ENCODE results near the gene SEC11A. TPM values are rescaled to one million over a fixed set of nuclear protein-coding genes. Genes with fewer than 3 reads are reported as not detected.
A peak's percentile ranks its signal among the peaks of the same experiment; 100 is the strongest.

SEC11A gene
- polyA plus RNA-seq, 3 donors, result 111 to 166 (median 154) TPM

DNA sequence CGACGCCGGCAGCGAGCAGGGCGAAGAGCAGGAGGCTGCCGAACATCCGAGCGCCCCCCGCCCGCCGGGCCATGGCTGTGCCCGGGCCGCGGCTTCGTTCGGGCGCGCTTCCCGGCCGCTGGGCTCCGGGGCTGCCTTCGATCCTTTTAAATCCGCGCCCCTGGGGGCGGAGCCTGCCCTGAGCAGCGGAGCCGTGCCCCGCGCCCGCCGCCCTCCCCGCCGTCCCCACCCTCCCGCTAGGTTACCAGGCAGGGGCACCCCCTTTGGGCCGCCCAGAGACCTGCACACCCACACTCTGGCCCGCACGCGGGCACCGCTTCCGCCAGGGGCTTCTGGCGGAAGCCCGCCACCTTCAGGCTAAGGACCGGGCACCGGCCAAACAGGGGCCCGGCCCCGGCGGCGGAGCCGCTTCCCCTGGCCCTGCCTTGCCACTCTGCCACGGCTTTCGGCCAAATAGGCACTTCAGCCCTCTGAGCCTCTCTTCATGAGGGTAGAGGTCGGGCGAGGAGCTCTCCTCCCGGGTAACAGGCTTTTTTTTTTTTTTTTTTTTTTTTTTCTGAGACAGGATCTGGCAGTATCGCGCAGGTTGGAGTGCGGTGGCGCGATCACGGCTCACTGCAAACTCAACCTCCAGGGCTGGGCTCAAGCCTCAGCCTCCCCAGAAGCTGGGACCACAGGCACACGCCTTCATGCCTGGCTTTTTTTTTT is 57.7 kb downstream of the SEC11A start, which contains the start of gene NMB:
Gene NMB, minus strand, starts transcription at position 120 of the 708 bp plus-strand sequence. Its CDS starts 47 bp downstream, at position 73.
- TF ChIP-seq, protein P1, sequence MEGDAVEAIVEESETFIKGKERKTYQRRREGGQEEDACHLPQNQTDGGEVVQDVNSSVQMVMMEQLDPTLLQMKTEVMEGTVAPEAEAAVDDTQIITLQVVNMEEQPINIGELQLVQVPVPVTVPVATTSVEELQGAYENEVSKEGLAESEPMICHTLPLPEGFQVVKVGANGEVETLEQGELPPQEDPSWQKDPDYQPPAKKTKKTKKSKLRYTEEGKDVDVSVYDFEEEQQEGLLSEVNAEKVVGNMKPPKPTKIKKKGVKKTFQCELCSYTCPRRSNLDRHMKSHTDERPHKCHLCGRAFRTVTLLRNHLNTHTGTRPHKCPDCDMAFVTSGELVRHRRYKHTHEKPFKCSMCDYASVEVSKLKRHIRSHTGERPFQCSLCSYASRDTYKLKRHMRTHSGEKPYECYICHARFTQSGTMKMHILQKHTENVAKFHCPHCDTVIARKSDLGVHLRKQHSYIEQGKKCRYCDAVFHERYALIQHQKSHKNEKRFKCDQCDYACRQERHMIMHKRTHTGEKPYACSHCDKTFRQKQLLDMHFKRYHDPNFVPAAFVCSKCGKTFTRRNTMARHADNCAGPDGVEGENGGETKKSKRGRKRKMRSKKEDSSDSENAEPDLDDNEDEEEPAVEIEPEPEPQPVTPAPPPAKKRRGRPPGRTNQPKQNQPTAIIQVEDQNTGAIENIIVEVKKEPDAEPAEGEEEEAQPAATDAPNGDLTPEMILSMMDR (IDR thresholded peaks at IDR 0.05), result peak; percentile 74

DNA sequence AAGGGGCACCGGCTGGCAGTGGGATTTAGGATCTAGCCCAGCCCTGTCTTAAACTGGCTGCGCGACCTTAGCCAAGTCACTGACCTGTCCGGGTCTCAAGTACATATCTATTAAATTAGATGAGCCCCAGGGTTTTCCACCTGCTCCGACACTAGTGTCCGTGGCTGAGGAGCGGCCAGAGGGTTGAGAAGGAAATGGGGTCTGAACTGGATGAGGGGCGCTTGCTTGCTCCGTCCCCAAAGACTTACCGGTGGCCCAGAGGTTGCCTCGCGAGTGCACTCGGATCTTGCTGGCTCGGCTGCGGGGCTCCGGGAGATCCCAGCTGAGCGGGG is 58.2 kb downstream of the SEC11A start:
- Mint-ChIP-seq H3K4me3 (peak overlapping the region; percentile 82 to 83), H3K9me3 (peaks cover 0 to 1% (median 0%) of the 10 kb centered on the region in 7 donors), H3K27ac (no peak overlapping the region), H3K4me1 (peaks cover 40% of the 10 kb centered on the region), H3K27me3 (ENCODE audit: low read depth in 3 of 3) (peaks cover 0 to 8% (median 8%) of the 10 kb centered on the region in 3 donors), H3K36me3 (peaks cover 10 to 29% of the 10 kb centered on the region in 2 donors)
- H3K79me2 ChIP-seq (ENCODE audit: insufficient read depth, low read length), result peaks cover 11% of the 10 kb centered on the region
- peak overlapping the region; percentile 33 to 75 (median 41) for H3K4me3 ChIP-seq (replicated peaks in 1 of 3; ENCODE audit: low read depth in 2 of 3, low read length in 3 of 3)
- H3K4me2 ChIP-seq (replicated peaks; ENCODE audit: extremely low read depth, low read length, poor library complexity, severe bottlenecking), result peak overlapping the region; percentile 85
- peak in 1 of 3 donors; percentile 9 for DNase-seq
- intact Hi-C loops (cut with micrococcal nuclease), result loop anchor here (5.0 to 10.0 kb wide), 4 partner anchors 57 to 115 kb away; partner anchors contain the start of genes SEC11A (in 1 of the 2) and ZNF592 (in 1 of the 2)
- H2AFZ ChIP-seq (ENCODE audit: insufficient read depth, low read depth, low read length, poor library complexity, severe bottlenecking), result peak overlapping the region; percentile 86
- no peak overlapping the region for H3K27ac ChIP-seq (ENCODE audit: low read depth in 1 of 2, low read length in 2 of 2)
- WGBS (ENCODE audit: insufficient coverage), result 20% methylated on average over 14 of the region's 17 CpGs
- H3K4me1 ChIP-seq (ENCODE audit: control insufficient read depth in 1 of 2, insufficient read depth in 2 of 2, low read length in 2 of 2), result peaks cover 31 to 37% of the 10 kb centered on the region in 2 donors
- H3K27me3 ChIP-seq (ENCODE audit: control insufficient read depth in 2 of 2, insufficient read depth in 2 of 2, low read length in 2 of 2), result no peaks in the 10 kb centered on the region
- H4K20me1 ChIP-seq (ENCODE audit: insufficient read depth, low read length), result peaks cover 18% of the 10 kb centered on the region
- H3K36me3 ChIP-seq (replicated peaks in 1 of 2; ENCODE audit: control insufficient read depth in 1 of 2, insufficient read depth in 2 of 2, low read length in 2 of 2), result peaks cover 0 to 22% of the 10 kb centered on the region in 2 donors
- peak overlapping the region; percentile 58 for H3K9ac ChIP-seq (ENCODE audit: insufficient read depth, low read length, poor library complexity, severe bottlenecking)
- TF ChIP-seq, protein P1 (IDR thresholded peaks at IDR 0.05), result no peak
- H3K9me3 ChIP-seq (replicated peaks in 1 of 2; ENCODE audit: control insufficient read depth in 1 of 2, insufficient read depth in 1 of 2, low read length in 2 of 2), result no peaks in the 10 kb centered on the region

More for the DNA sequence above, 57.7 kb downstream of the SEC11A start, which contains the start of gene NMB:
- Histone ChIP-seq H3K9ac (ENCODE audit: insufficient read depth, low read length, poor library complexity, severe bottlenecking) (peak within 1 kb of the TSS; percentile 58), H3K27me3 (ENCODE audit: control insufficient read depth in 2 of 2, insufficient read depth in 2 of 2, low read length in 2 of 2) (no peaks in the 10 kb centered on the region), H3K4me1 (ENCODE audit: control insufficient read depth in 1 of 2, insufficient read depth in 2 of 2, low read length in 2 of 2) (peaks cover 28 to 32% of the 10 kb centered on the region in 2 donors), H3K4me2 (replicated peaks; ENCODE audit: extremely low read depth, low read length, poor library complexity, severe bottlenecking) (peak within 1 kb of the TSS; percentile 85), H3K4me3 (replicated peaks in 1 of 3; ENCODE audit: low read depth in 2 of 3, low read length in 3 of 3) (peak within 1 kb of the TSS; percentile 33 to 75 (median 41)), H3K79me2 (ENCODE audit: insufficient read depth, low read length) (peaks cover 5% of the 10 kb centered on the region), H2AFZ (ENCODE audit: insufficient read depth, low read depth, low read length, poor library complexity, severe bottlenecking) (peak within 1 kb of the TSS; percentile 86), H4K20me1 (ENCODE audit: insufficient read depth, low read length) (peaks cover 18% of the 10 kb centered on the region), H3K9me3 (replicated peaks in 1 of 2; ENCODE audit: control insufficient read depth in 1 of 2, insufficient read depth in 1 of 2, low read length in 2 of 2) (no peaks in the 10 kb centered on the region), H3K36me3 (replicated peaks in 1 of 2; ENCODE audit: control insufficient read depth in 1 of 2, insufficient read depth in 2 of 2, low read length in 2 of 2) (peaks cover 0 to 23% of the 10 kb centered on the region in 2 donors), H3K27ac (ENCODE audit: low read depth in 1 of 2, low read length in 2 of 2) (no peak within 1 kb of the TSS)
- Mint-ChIP-seq H3K9me3 (peaks cover 0 to 1% (median 0%) of the 10 kb centered on the region in 7 donors), H3K4me3 (peak within 1 kb of the TSS; percentile 83 to 87), H3K36me3 (peaks cover 10 to 33% of the 10 kb centered on the region in 2 donors), H3K27me3 (ENCODE audit: low read depth in 3 of 3) (peaks cover 0 to 8% (median 8%) of the 10 kb centered on the region in 3 donors), H3K4me1 (peaks cover 37% of the 10 kb centered on the region), H3K27ac (peak within 1 kb of the TSS in 2 of 7 donors; percentile 31 to 76)
- DNase-seq, result peak; percentile 78 to 83 (median 82)
- intact Hi-C loops (cut with micrococcal nuclease), result loop anchor here (5.0 to 10.0 kb wide), 4 partner anchors 57 to 114 kb away; partner anchors contain the start of genes SEC11A (in 1 of the 2) and ZNF592 (in 1 of the 2)
- under 1% methylated on average over 46 of the region's 61 CpGs for WGBS (ENCODE audit: insufficient coverage)

Measured in CD14-positive monocyte (primary cell).